ENCODE measurements around the gene CDK5RAP1.

DNA sequence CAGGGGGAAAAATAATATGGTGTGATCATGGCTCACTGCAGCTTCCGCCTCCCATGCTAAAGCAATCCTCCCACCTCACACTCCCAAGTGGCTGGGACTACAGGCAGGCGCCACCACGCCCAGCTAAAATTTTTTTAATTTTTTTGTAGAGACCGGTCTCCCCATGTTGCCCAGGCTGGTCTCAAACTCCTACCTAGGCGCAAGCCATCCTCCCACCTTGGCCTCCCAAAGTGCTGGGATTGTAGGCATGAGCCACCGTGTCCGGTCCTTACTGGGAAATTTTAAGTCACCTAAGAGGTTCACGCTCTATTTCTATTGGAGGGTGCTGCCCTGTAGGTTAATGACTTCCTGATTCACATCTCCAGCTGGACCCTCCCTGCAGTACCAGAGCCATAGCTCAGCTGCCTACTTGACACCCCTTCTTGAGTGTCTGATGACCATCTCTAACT, 626 bp upstream of the CDK5RAP1 start:
- TF ChIP-seq, protein P1, sequence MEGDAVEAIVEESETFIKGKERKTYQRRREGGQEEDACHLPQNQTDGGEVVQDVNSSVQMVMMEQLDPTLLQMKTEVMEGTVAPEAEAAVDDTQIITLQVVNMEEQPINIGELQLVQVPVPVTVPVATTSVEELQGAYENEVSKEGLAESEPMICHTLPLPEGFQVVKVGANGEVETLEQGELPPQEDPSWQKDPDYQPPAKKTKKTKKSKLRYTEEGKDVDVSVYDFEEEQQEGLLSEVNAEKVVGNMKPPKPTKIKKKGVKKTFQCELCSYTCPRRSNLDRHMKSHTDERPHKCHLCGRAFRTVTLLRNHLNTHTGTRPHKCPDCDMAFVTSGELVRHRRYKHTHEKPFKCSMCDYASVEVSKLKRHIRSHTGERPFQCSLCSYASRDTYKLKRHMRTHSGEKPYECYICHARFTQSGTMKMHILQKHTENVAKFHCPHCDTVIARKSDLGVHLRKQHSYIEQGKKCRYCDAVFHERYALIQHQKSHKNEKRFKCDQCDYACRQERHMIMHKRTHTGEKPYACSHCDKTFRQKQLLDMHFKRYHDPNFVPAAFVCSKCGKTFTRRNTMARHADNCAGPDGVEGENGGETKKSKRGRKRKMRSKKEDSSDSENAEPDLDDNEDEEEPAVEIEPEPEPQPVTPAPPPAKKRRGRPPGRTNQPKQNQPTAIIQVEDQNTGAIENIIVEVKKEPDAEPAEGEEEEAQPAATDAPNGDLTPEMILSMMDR (conservative IDR thresholded peaks at IDR 0.05; ENCODE audit: low read length) = no peak
- no peak for TF ChIP-seq EZH2phosphoT487 (IDR thresholded peaks at IDR 0.05; ENCODE audit: borderline replicate concordance)

All from Loucy (cell line).